Erythroblast (primary cell): ENCODE results near the gene MGAT5.

ENCODE experiments used
- GATA1 ChIP-seq: IDR thresholded peaks from 2 replicates; pipeline ENCODE4 v1.6.1; 2011; ENCODE audit warnings: low read depth, mild to moderate bottlenecking, control low read depth, low read length, moderate library complexity
- POLR2A ChIP-seq: IDR thresholded peaks from 2 replicates; pipeline ENCODE4 v1.6.1; 2011; ENCODE audit warnings: mild to moderate bottlenecking, low read length

DNA sequence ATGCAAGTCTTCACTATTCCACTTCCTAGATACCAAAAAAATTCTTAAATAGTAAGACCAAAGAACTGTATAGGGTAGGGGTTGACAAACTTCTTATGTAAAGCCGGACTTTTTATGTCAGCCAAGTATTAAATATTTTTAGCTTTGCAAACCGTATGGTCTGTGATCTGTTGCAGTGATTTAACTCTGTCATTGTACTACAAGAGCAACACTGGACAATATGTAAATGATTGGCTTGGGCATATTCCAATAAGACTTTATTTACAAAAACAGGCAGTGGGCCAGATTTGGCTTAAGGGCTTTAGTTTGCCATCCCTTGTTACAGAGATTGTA is 48.0 kb downstream of the MGAT5 start:
- TF ChIP-seq POLR2A (no peak), GATA1 (no peak)
